Measurements from ENCODE around the gene CWC27.

CWC27 gene

GRCh38 chr5:64768358-64769312 is at the start of gene CWC27, which contains the start of gene SREK1IP1:
CWC27 (plus strand) TSS chr5:64768930; CDS start chr5:64769147, 217 bp downstream.
SREK1IP1 (minus strand) TSS chr5:64768691; CDS start chr5:64768517, 174 bp downstream.
- DNase-seq = peak; percentile 83 to 92

- no peak for DNase-seq
These were observed 46.1 kb upstream of the CWC27 start for GRCh38 chr5:64722588-64722987.

- DNase-seq = no peak
These were observed 41.6 kb upstream of the CWC27 start for GRCh38 chr5:64727150-64727549.

- no peak for DNase-seq
These were observed 26.3 kb upstream of the CWC27 start for GRCh38 chr5:64742411-64742810.

GRCh38 chr5:64742821-64743220 is 25.9 kb upstream of the CWC27 start:
- no peak for DNase-seq

GRCh38 chr5:64744914-64745313 is 23.8 kb upstream of the CWC27 start:
- DNase-seq = no peak

GRCh38 chr5:64746446-64746845 is 22.3 kb upstream of the CWC27 start:
- no peak for DNase-seq

GRCh38 chr5:64749385-64749784 is 19.3 kb upstream of the CWC27 start:
- no peak for DNase-seq

- DNase-seq = no peak
These were observed 14.7 kb upstream of the CWC27 start for GRCh38 chr5:64754066-64754465.

GRCh38 chr5:64758901-64759300 is 9.8 kb upstream of the CWC27 start:
- no peak for DNase-seq

GRCh38 chr5:64759960-64760660 is 8.6 kb upstream of the CWC27 start:
- DNase-seq = no peak

- DNase-seq = no peak
These were observed 4.7 kb upstream of the CWC27 start for GRCh38 chr5:64763948-64764503.

- no peak for DNase-seq
These were observed 2.8 kb upstream of the CWC27 start for GRCh38 chr5:64765804-64766504.

- DNase-seq = no peak
These were observed 1.8 kb upstream of the CWC27 start for GRCh38 chr5:64766941-64767340.

GRCh38 chr5:64767959-64768357 is 772 bp upstream of the CWC27 start:
- no peak for DNase-seq

GRCh38 chr5:64769855-64770254 is 1.1 kb downstream of the CWC27 start:
- no peak for DNase-seq

- no peak for DNase-seq
These were observed 3.0 kb downstream of the CWC27 start for GRCh38 chr5:64771736-64772135.

- DNase-seq = no peak
These were observed 4.8 kb downstream of the CWC27 start for GRCh38 chr5:64773533-64773932.

- DNase-seq = no peak
These were observed 6.6 kb downstream of the CWC27 start for GRCh38 chr5:64775291-64775690.

GRCh38 chr5:64784451-64785025 is 15.8 kb downstream of the CWC27 start:
- peak; percentile 4 to 67 for DNase-seq

GRCh38 chr5:64786372-64786771 is 17.6 kb downstream of the CWC27 start:
- DNase-seq = no peak

GRCh38 chr5:64788156-64788555 is 19.4 kb downstream of the CWC27 start:
- DNase-seq = no peak

All from hippocampal formation (tissue), 2 donors.